ENCODE results near the gene LARP4. TPM values are rescaled to one million over a fixed set of nuclear protein-coding genes. Genes with fewer than 3 reads are reported as not detected.
"Not testable (repeated sequence)": the region's sequence is repeated elsewhere in the genome, so short reads cannot be mapped to it uniquely, and the experiment has no call there.

LARP4 gene
- total RNA-seq, 1 donor from 2014 or later = 88.4 TPM

GRCh38 chr12:50415899-50416479, 15.3 kb downstream of the LARP4 start:
- Histone ChIP-seq H3K36me3 (no peaks in the 10 kb centered on the region), H3K79me2 (ENCODE audit: low read depth) (peaks cover 100% of the 10 kb centered on the region), H3K4me3 (no peak overlapping the region), H3K9me3 (ENCODE audit: low read depth) (no peaks in the 10 kb centered on the region), H3F3A (ENCODE audit: low read depth) (no peaks in the 10 kb centered on the region), H4K20me1 (ENCODE audit: low read depth) (peaks cover 88% of the 10 kb centered on the region), H3K9ac (no peak overlapping the region), H3K27me3 (no peaks in the 10 kb centered on the region), H2AFZ (replicated peaks) (no peak overlapping the region), H3K27ac (no peak overlapping the region), H3K4me2 (no peak overlapping the region), H3K4me1 (no peaks in the 10 kb centered on the region)
- H3K27me3 Mint-ChIP-seq (ENCODE audit: insufficient read depth, low read depth) = no peaks in the 10 kb centered on the region
- no peak for TF ChIP-seq CTCF (IDR thresholded peaks at IDR 0.05)
- TF ChIP-seq EZH2 (IDR thresholded peaks at IDR 0.05) = no peak
- no peak for TF ChIP-seq EZH2phosphoT487 (IDR thresholded peaks at IDR 0.05)
- no peaks in the 10 kb centered on the region for H3K9me3 Mint-ChIP-seq
- DNase-seq (ENCODE audit: low spot score) = no peak
- peaks cover 13% of the 10 kb centered on the region for H3K36me3 Mint-ChIP-seq
- no peaks in the 10 kb centered on the region for H3K4me1 Mint-ChIP-seq
- H3K4me3 Mint-ChIP-seq = no peak overlapping the region
- no peak overlapping the region for H3K27ac Mint-ChIP-seq

GRCh38 chr12:50419112-50419909, 18.6 kb downstream of the LARP4 start:
- no peak overlapping the region for H3K4me3 ChIP-seq
- H3K4me2 ChIP-seq = no peak overlapping the region
- Mint-ChIP-seq H3K4me3 (no peak overlapping the region), H3K36me3 (peaks cover 12% of the 10 kb centered on the region), H3K4me1 (no peaks in the 10 kb centered on the region), H3K27ac (no peak overlapping the region), H3K9me3 (no peaks in the 10 kb centered on the region), H3K27me3 (ENCODE audit: insufficient read depth, low read depth) (no peaks in the 10 kb centered on the region)
- peaks cover 83% of the 10 kb centered on the region for H4K20me1 ChIP-seq (ENCODE audit: low read depth)
- no peak overlapping the region for H2AFZ ChIP-seq (replicated peaks)
- no peaks in the 10 kb centered on the region for H3K27me3 ChIP-seq
- TF ChIP-seq EZH2 (IDR thresholded peaks at IDR 0.05) (no peak), CTCF (IDR thresholded peaks at IDR 0.05) (no peak), EZH2phosphoT487 (IDR thresholded peaks at IDR 0.05) (no peak)
- H3K9ac ChIP-seq = no peak overlapping the region
- H3K36me3 ChIP-seq = no peaks in the 10 kb centered on the region
- peaks cover 100% of the 10 kb centered on the region for H3K79me2 ChIP-seq (ENCODE audit: low read depth)
- no peaks in the 10 kb centered on the region for H3K9me3 ChIP-seq (ENCODE audit: low read depth)
- no peak for DNase-seq (ENCODE audit: low spot score)
- H3K4me1 ChIP-seq = no peaks in the 10 kb centered on the region
- H3F3A ChIP-seq (ENCODE audit: low read depth) = no peaks in the 10 kb centered on the region
- H3K27ac ChIP-seq = no peak overlapping the region

- not testable (repeated sequence) for H3K36me3 ChIP-seq; H3K4me3 ChIP-seq; H3K36me3 Mint-ChIP-seq; H3K4me2 ChIP-seq; H3K27me3 ChIP-seq; H3K4me3 Mint-ChIP-seq; DNase-seq (ENCODE audit: low spot score); H2AFZ ChIP-seq (replicated peaks); H3K9me3 Mint-ChIP-seq; H3F3A ChIP-seq (ENCODE audit: low read depth); H3K27me3 Mint-ChIP-seq (ENCODE audit: insufficient read depth, low read depth); H3K9me3 ChIP-seq (ENCODE audit: low read depth); H3K27ac ChIP-seq; H3K27ac Mint-ChIP-seq; H3K9ac ChIP-seq
- Histone ChIP-seq H3K79me2 (ENCODE audit: low read depth) (peaks cover 93% of the 10 kb centered on the region), H3K4me1 (peaks cover 11% of the 10 kb centered on the region), H4K20me1 (ENCODE audit: low read depth) (peaks cover 77% of the 10 kb centered on the region)
- H3K4me1 Mint-ChIP-seq = peaks cover 13% of the 10 kb centered on the region
These were observed 22.2 kb downstream of the LARP4 start for GRCh38 chr12:50422855-50423254.

- not testable (repeated sequence) for H3K27me3 Mint-ChIP-seq (ENCODE audit: insufficient read depth, low read depth); H3K4me2 ChIP-seq; H3K27me3 ChIP-seq; H2AFZ ChIP-seq (replicated peaks); DNase-seq (ENCODE audit: low spot score); H3K36me3 Mint-ChIP-seq; H3K9ac ChIP-seq; H3K36me3 ChIP-seq; H3K9me3 Mint-ChIP-seq; H3K4me3 Mint-ChIP-seq; H3K4me3 ChIP-seq; H3K27ac Mint-ChIP-seq; H3K27ac ChIP-seq; H3F3A ChIP-seq (ENCODE audit: low read depth); H3K9me3 ChIP-seq (ENCODE audit: low read depth)
- peaks cover 13% of the 10 kb centered on the region for H3K4me1 Mint-ChIP-seq
- Histone ChIP-seq H4K20me1 (ENCODE audit: low read depth) (peaks cover 73% of the 10 kb centered on the region), H3K4me1 (peaks cover 11% of the 10 kb centered on the region), H3K79me2 (ENCODE audit: low read depth) (peaks cover 89% of the 10 kb centered on the region)
These were observed 22.7 kb downstream of the LARP4 start for GRCh38 chr12:50423342-50423741.

Measured in neural progenitor cell (in vitro differentiated cells).